Measurements from ENCODE around the gene PSKH1.
A peak's percentile ranks its signal among the peaks of the same experiment; 100 is the strongest.

Gene PSKH1

DNA sequence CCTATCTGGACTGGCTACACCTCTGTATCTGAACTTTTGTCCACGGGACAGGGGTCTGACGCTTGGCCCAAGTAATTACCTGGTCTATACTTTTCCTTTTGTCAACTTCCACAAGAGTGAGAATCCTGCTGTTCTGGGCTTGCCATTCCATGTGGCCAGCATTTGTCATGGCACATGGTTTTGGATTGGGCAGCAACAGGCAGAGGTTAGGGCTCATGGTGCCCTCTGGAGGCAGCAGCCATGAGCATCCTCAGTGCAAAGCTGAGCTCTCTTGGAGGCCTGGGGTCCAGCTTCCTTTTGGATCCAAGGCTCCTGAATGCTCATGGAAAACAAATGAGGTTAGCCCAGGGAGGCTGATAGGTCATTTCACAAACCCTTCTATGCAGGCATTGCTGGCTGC is 27.7 kb upstream of the PSKH1 start:
- no peak for DNase-seq (ENCODE audit: low read depth in 2 of 2)

DNA sequence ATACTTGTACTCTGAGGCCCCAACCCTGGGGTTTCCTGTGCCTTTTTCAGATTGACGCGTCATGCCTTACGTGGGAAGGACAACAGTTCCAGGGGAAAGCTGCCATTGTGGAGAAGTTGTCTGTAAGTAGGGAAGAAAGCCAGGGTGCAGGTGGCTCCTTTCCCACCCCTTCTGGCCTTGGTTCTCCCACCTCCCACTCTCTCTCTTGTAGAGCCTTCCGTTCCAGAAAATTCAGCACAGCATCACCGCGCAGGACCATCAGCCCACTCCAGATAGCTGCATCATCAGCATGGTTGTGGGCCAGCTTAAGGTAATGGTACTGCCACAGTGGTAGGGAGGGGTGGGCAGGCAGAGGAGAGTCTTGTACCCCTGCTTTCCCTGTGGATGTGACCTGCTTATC is 24.8 kb upstream of the PSKH1 start:
- no peak for DNase-seq (ENCODE audit: low read depth in 2 of 2)

DNA sequence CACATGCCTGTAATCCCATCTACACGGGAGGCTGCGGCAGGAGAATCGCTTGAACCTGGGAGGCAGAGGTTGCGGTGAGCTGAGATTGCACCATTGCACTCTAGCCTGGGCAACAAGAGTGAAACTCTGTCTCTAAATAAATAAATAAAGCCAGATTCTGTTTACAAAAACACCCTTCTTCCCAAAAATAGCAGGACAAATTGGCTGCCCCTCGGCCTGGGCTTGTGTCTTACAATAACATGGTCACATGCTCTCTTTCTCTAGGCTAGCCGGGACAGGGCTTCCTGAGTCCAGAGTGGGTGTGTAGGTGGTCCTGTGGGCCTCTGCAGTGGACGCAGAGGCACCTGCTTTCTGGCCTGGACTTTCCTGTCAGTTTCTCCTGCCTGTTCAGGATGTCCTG is 23.4 kb upstream of the PSKH1 start:
- no peak for DNase-seq (ENCODE audit: low read depth in 2 of 2)

DNA sequence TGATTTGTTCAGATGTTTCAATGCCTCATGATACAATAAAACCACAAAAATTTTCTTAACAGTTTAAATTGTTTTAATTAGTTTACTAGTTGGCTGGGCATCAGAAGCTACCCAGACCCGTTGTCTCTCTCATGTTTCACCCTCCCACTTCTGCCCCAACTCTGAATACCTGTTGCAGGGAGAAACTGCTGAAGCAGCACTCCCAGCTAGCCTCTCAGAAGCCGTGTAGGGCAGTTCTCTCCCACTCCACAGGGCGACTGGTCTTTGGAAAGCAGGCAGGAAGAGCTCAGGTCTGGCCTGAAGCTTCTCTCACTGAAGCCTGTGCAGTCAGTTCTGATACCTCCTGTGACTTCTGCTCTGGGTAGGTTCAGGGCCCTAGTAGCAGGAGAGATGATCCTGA is 21.8 kb upstream of the PSKH1 start:
- no peak for DNase-seq (ENCODE audit: low read depth in 2 of 2)

DNA sequence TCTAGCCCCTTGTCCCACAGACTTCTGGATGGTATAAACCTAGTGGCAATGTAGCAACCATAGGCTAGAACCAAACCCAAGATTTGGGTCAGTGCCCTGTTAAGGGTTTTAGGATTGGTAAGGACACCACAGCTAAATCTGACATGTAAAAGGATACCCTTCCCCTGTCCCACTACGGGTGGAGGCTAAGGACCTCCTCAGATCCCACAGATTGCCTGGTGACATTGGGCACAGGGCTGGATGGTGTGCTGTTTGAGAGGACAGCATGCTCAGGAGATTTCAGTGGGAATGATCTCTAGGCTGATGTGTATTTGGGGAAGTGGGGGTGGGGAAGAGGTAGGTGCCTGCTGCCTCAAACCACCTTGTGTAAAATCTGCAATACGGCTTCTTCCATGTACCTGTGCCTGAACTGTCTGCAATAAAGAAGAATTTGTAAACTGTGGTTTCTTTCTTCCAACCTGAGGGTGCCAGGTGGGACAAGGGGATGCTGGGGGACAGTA is 20.9 kb upstream of the PSKH1 start:
- DNase-seq (ENCODE audit: low read depth in 2 of 2) = no peak

DNA sequence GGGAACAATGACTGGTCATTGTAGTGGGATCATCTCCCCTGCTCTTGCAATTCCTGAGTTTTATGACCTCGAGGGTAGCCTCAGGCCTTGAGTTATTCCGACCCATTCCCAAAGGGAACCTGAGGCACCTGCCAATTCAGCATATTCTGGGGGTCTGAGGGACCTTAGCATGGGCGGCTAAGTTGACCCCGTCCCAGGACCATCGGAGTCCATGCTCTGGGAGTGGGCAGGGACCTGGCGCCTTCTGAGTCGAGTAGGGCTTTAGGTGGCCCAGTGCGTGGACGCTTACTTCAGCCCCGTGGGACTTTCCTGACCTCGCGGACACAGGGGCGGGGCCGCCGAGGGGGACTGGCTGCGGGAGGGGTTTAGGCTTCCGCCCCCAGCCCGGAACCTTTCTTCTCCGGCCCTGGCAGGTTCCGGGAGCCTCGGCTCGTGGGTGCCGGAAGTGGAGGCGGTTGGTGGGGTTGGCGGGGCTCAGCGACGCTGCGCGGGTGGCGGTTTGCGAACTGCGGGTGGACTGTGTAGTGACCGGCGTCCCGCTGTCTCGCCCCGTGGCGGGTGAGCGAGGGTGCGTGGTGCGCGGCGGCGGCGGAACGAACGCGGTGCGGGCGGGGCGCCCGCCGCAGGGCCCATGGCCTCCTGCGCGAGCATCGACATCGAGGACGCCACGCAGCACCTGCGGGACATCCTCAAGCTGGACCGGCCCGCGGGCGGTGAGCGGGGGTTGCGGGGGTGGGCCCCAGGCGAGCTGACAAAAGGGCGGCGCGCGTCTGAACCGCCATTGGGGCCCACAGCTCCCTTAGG is 20.2 kb upstream of the PSKH1 start, which contains the start of gene EDC4:
Gene EDC4, plus strand, starts transcription at position 422 of the 804 bp plus-strand sequence. Its CDS starts 210 bp downstream, at position 632.
- peak; percentile 73 to 77 for DNase-seq (ENCODE audit: low read depth in 2 of 2)

DNA sequence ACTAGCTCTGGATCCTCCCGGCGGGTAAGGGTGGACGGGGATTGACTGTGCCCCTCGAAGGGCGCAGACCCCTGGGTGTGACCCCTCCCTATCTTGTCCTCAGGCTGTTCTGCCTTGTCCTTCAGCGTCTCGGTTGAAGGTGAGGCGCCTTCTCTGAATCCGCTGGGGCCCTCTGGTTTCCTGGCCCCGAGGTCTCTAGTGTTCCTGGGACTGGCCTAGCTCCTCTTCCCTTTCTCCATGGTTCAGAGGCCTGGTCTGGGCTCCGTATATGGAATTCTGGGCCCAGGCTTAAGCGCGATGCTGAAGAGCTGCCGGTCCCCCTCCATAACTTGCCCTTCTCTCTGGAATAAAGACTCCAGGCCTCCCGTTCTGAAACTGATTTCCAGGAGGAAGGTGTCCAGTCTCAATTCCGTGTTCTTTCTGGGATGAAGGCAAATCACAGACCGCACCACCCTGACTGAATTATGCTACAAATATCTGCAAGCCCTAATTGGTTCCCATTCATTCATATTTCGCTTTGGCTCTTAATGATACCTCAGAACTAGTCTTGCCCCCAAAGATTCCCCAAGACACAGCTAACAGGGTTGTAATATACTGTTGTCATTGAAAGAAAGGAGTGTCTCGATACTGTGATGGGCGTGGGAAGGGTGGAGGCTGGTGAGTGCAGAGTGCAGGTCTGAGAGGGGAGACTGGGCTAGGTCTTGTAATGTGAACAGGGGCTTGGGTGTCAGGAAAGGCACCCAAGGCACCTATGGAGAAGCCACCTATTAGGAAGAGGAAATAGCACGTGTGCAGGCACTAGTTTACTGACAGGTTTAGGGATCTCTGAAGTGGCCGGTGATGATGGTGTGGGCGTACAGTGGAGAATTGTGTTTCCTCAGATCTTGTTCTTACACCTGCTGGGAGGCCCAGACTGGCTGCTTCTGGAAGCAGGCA is 19.4 kb upstream of the PSKH1 start:
- DNase-seq (ENCODE audit: low read depth in 2 of 2) = no peak

DNA sequence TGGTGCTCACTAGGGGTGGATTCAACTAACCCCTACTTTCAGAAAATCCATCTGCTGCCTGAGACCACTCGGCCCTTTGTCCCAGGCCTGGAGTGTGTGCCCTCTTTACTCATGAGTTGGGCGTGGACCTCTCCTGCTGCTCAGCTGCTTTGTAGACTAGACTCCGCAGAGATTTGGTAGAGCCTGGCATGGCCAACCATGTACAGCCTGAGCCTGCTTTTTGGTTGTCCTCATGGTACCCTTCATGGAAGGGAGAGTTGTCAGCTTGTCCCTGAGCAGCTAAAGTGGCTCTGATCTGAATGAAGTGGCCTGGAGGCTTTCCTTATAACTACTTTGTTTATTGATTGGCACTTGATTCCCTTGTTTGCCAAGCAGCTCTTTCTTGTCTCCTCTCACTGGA is 18.7 kb upstream of the PSKH1 start:
- DNase-seq (ENCODE audit: low read depth in 2 of 2) = no peak

DNA sequence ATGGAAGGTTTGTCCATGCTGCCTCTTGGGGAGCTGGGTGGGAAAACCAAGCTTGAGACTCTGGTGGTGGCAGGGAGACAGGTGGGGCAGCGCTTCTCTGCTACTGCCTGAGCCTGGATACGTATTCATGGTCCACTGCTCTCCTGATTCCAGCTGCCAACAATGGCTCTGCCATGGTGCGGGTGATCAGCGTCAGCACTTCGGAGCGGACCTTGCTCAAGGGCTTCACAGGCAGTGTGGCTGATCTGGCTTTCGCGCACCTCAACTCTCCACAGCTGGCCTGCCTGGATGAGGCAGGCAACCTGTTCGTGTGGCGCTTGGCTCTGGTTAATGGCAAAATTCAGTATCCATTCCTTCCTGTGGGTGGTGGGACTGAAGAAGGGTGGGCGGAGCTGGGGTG is 16.0 kb upstream of the PSKH1 start:
- DNase-seq (ENCODE audit: low read depth in 2 of 2) = no peak

DNA sequence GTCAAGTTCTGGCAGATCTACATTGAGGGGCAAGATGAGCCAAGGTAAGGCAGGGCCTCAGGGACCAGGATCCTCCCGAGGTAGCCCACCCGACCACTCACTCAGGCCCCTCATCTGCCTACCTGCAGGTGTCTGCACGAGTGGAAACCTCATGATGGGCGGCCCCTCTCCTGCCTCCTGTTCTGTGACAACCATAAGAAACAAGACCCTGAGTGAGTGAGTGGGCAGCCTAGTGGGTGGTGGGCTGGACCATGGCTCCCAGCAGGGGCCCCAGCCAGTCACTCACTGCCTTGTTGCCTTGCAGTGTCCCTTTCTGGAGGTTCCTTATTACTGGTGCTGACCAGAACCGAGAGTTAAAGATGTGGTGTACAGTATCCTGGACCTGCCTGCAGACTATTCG is 14.8 kb upstream of the PSKH1 start:
- DNase-seq (ENCODE audit: low read depth in 2 of 2) = no peak

DNA sequence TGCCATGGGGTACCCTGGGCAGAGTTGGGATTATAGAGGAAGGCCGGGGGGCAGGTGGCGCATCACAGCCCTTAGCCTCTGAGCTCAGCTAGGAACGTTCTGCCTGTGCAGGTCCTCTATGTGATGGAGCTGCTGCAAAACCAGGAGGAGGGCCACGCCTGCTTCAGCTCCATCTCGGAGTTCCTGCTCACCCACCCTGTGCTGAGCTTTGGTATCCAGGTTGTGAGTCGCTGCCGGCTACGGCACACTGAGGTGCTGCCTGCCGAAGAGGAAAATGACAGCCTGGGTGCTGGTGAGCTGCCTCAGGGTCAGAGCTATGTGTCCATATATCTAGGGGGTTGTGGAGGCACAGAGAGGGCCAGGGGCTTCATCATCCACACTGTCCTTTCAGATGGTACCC is 14.2 kb upstream of the PSKH1 start:
- no peak for DNase-seq (ENCODE audit: low read depth in 2 of 2)

DNA sequence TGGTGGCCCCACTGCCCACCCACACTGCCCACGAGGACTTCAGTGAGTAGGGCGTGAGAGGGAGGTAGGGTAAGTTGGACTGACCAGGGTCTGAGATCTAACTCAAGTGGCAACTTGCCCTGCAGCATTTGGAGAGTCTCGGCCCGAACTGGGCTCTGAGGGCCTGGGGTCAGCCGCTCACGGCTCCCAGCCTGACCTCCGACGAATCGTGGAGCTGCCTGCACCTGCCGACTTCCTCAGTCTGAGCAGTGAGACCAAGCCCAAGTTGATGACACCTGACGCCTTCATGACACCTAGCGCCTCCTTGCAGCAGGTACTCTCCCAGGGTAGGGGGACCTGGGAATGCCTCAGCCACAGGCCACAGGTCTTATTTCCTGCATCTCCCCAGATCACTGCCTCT is 13.6 kb upstream of the PSKH1 start:
- no peak for DNase-seq (ENCODE audit: low read depth in 2 of 2)

DNA sequence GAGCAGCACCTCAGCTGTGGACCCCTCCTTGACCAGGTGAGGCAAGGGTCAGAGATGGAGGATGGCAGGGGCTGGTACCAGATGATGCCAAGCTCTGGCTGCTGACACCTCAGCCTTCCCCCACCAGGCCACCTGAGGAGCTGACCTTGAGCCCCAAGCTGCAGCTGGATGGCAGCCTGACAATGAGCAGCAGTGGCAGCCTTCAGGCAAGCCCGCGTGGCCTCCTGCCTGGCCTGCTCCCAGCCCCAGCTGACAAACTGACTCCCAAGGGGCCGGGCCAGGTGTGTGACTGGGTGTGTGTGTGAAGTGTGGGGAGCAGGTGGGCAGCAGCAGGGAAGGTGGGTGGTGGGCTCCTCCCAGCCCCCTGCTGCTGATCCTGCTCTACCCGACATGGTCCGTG is 13.1 kb upstream of the PSKH1 start:
- DNase-seq (ENCODE audit: low read depth in 2 of 2) = no peak

DNA sequence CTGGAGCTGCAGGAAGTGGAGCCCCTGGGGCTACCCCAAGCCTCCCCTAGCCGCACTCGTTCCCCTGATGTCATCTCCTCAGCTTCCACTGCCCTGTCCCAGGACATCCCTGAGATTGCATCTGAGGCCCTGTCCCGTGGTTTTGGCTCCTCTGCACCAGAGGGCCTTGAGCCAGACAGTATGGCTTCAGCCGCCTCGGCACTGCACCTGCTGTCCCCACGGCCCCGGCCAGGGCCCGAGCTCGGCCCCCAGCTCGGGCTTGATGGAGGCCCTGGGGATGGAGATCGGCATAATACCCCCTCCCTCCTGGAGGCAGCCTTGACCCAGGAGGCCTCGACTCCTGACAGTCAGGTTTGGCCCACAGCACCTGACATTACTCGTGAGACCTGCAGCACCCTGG is 12.5 kb upstream of the PSKH1 start:
- no peak for DNase-seq (ENCODE audit: low read depth in 2 of 2)

DNA sequence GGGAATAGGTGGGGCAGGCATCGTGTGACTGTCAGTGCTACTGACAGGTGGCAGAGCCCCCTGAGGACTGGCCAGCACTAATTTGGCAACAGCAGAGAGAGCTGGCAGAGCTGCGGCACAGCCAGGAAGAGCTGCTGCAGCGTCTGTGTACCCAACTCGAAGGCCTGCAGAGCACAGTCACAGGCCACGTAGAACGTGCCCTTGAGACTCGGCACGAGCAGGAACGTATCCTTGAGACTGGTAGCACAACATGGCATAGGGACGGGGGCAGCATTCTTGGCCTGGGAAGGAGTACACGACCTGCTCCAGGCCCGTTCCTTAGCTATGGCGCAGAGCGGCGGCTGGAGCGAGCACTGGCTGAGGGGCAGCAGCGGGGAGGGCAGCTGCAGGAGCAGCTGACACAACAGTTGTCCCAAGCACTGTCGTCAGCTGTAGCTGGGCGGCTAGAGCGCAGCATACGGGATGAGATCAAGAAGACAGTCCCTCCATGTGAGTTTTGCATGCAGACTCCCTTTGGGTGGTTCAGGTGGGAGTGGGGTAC is 11.4 kb upstream of the PSKH1 start:
- DNase-seq (ENCODE audit: low read depth in 2 of 2) = no peak

DNA sequence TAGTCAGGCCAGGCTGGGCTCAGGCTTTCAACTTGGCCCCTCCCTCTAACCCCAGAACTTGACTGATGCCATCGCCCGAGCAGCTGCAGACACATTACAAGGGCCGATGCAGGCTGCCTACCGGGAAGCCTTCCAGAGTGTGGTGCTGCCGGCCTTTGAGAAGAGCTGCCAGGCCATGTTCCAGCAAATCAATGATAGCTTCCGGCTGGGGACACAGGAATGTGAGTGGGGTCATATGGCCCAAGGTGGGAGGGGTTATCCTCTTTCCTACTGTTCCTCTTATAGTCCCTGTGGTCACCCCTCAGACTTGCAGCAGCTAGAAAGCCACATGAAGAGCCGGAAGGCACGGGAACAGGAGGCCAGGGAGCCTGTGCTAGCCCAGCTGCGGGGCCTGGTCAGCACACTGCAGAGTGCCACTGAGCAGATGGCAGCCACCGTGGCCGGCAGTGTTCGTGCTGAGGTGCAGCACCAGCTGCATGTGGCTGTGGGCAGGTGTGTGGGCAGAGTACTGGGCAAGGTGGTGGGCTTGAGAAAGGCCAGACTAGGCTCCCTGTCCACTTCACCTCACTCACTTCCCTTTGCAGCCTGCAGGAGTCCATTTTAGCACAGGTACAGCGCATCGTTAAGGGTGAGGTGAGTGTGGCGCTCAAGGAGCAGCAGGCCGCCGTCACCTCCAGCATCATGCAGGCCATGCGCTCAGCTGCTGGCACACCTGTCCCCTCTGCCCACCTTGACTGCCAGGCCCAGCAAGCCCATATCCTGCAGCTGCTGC is 10.5 kb upstream of the PSKH1 start:
- no peak for DNase-seq (ENCODE audit: low read depth in 2 of 2)

DNA sequence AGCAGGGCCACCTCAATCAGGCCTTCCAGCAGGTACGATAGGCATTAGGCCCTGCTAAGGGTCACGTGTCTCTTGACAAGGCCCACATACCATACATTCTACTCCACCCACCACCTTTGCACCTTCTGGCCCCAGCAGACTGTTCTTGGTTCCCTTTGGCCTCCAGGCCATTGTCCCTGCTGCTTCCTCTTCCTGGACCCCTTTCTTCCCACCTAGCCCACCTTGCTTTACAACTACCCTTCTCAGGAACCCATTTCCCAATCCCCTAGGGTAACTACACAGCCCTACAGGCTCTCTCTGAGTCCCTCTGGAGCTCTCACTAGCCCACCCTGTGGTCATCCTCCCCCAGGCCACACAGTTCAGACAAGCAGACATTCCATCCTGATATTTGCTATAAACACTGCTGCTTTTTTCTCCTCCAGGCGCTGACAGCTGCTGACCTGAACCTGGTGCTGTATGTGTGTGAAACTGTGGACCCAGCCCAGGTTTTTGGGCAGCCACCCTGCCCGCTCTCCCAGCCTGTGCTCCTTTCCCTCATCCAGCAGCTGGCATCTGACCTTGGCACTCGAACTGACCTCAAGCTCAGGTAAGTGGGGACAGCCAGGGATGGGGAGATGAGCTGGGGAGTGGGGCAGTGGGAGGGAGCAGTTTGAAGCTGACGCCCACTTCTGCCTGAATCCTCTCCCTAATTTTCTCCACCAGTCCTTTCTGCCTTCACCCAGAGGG is 9.7 kb upstream of the PSKH1 start:
- DNase-seq (ENCODE audit: low read depth in 2 of 2) = no peak

DNA sequence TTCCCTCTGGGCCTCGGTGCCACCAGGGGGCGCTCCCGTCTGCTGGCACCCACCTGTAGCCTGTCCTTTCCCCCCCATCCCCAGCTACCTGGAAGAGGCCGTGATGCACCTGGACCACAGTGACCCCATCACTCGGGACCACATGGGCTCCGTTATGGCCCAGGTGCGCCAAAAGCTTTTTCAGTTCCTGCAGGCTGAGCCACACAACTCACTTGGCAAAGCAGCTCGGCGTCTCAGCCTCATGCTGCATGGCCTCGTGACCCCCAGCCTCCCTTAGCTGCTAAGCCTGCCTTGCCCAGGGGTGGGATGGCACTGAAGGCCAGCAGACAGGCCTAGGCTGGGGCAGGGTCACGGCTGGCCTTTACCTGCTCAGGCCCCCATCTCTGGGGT is 9.2 kb upstream of the PSKH1 start:
- peak; percentile 39 to 50 for DNase-seq (ENCODE audit: low read depth in 2 of 2)

DNA sequence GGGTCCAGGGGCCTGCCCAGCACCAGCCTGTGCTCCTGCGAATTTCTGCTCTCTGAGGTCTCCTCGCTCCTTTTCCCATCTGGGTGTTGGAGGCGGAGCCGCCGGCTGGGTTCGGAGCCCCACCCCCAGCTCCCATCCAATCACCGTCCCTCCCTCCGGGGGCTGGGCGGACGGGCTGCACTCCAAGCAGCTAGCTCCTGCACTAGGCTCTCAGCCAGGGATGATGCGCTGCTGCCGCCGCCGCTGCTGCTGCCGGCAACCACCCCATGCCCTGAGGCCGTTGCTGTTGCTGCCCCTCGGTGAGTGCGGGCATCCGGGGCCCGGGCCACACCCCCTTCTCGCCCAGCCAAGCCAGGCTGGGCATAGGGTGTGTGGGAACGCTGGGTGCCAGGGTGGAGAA is 8.4 kb upstream of the PSKH1 start, which contains the start of gene NRN1L:
Gene NRN1L, plus strand, starts transcription at position 202 of the 400 bp plus-strand sequence. Its CDS starts 19 bp downstream, at position 221.
- no peak for DNase-seq (ENCODE audit: low read depth in 2 of 2)

DNA sequence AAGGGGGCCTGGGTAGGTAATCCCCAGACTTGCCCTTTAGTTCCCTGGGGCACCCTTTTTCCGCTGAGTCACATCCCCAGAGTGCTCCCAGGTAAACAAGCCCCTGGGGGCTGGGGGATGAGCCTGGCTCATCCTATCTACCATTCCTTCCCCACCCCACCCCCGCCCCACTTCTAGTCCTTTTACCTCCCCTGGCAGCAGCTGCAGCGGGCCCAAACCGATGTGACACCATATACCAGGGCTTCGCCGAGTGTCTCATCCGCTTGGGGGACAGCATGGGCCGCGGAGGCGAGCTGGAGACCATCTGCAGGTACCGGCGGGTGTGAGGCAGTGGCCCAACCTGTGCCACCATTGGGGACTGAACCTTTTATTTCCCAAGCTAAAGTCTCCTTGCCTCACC is 7.5 kb upstream of the PSKH1 start:
- no peak for DNase-seq (ENCODE audit: low read depth in 2 of 2)

DNA sequence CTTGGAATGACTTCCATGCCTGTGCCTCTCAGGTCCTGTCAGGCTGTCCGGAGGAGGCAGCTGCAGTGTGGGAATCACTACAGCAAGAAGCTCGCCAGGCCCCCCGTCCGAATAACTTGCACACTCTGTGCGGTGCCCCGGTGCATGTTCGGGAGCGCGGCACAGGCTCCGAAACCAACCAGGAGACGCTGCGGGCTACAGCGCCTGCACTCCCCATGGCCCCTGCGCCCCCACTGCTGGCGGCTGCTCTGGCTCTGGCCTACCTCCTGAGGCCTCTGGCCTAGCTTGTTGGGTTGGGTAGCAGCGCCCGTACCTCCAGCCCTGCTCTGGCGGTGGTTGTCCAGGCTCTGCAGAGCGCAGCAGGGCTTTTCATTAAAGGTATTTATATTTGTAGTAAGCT is 7.1 kb upstream of the PSKH1 start:
- no peak for DNase-seq (ENCODE audit: low read depth in 2 of 2)
